ENCODE results near the gene APIP. TPM values are rescaled to one million over a fixed set of nuclear protein-coding genes. Genes with fewer than 3 reads are reported as not detected.
"Not testable (repeated sequence)": the region's sequence is repeated elsewhere in the genome, so short reads cannot be mapped to it uniquely, and the experiment has no call there.

APIP gene
- total RNA-seq, 1 donor from 2014 or later, result 23.4 TPM

DNA sequence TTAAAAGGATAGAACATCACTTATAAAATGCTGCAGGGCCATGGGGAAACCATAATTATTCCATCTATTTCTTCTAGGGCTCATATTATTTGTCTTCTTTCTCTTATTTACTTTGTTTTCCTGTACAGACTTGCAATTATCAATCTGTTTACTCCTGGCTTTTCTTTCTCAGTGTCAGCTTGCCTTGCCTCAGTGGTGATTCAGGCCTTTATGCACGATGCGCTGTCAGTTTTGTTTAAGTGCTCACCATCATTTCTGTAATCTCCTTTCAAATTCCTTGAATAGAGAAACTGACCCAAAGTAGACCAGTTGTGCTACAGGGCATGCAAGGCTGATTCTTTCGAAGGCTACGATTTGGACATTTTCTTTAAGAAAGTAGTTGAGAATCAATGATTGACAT is 5.0 kb upstream of the APIP start:
- TF ChIP-seq, protein P1, sequence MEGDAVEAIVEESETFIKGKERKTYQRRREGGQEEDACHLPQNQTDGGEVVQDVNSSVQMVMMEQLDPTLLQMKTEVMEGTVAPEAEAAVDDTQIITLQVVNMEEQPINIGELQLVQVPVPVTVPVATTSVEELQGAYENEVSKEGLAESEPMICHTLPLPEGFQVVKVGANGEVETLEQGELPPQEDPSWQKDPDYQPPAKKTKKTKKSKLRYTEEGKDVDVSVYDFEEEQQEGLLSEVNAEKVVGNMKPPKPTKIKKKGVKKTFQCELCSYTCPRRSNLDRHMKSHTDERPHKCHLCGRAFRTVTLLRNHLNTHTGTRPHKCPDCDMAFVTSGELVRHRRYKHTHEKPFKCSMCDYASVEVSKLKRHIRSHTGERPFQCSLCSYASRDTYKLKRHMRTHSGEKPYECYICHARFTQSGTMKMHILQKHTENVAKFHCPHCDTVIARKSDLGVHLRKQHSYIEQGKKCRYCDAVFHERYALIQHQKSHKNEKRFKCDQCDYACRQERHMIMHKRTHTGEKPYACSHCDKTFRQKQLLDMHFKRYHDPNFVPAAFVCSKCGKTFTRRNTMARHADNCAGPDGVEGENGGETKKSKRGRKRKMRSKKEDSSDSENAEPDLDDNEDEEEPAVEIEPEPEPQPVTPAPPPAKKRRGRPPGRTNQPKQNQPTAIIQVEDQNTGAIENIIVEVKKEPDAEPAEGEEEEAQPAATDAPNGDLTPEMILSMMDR (conservative IDR thresholded peaks at IDR 0.05), result no peak
- DNase-seq (ENCODE audit: extremely low spot score, unreplicated experiment), result no peak
- Mint-ChIP-seq H3K27ac (no peak overlapping the region), H3K9me3 (no peaks in the 10 kb centered on the region), H3K36me3 (no peaks in the 10 kb centered on the region), H3K4me3 (no peak overlapping the region), H3K4me1 (ENCODE audit: unreplicated experiment) (peaks cover 30% of the 10 kb centered on the region), H3K27me3 (no peaks in the 10 kb centered on the region)

GRCh38 chr11:34916843-34917770 is 928 bp upstream of the APIP start:
- peaks cover 23% of the 10 kb centered on the region for H3K36me3 Mint-ChIP-seq
- H3K4me1 Mint-ChIP-seq (ENCODE audit: unreplicated experiment), result peaks cover 29% of the 10 kb centered on the region
- peak overlapping the region; percentile 98 for H3K27ac Mint-ChIP-seq
- H3K9me3 Mint-ChIP-seq, result no peaks in the 10 kb centered on the region
- peak overlapping the region; percentile 98 for H3K4me3 Mint-ChIP-seq
- TF ChIP-seq, protein P1 (conservative IDR thresholded peaks at IDR 0.05), result no peak
- peak; percentile 67 for DNase-seq (ENCODE audit: extremely low spot score, unreplicated experiment)
- H3K27me3 Mint-ChIP-seq, result no peaks in the 10 kb centered on the region

DNA sequence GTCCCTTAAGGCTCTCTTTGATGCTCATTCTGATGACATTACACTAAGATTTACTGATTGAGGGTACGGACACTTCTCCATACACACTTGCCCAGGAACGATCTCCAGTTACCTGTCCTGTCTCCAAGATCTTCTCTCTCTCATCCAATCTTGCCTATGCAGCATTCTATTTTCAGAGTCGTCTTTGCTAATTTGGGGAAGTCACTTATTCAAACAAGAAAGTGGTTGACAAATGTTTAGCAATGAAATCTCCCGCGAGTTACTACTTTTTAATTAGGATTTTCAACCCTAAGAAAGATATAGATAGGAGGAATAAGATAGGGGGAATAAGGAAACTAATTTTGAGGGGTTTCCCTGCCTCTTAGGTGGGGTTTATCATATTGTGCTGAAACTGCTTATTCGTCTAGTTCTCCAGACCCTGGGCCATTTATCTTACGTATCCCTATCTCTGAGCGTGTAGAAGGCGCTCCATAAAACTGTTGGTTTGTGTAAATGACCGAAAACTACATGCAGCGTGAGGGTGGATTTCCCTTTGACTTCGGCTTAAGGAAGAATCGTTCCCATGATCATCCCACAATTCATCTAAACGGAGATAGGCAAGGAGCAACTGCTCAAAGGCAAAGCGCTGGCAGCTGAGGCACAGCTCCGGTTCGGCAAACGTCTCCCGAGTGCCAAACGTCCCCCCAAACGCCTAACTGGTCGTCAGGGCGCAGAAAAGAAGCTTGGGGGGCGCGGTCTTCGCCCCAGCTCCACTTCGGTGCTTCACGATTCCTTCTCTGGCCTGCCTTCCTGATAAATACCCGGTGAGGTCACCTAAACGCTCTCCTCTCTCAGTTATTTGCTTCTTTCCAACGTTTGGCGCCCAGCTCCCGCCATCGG is 804 bp downstream of the APIP start:
- DNase-seq (ENCODE audit: extremely low spot score, unreplicated experiment), result no peak
- Mint-ChIP-seq H3K4me3 (peak overlapping the region; percentile 98), H3K27me3 (no peaks in the 10 kb centered on the region), H3K27ac (peak overlapping the region; percentile 98), H3K36me3 (peaks cover 23% of the 10 kb centered on the region), H3K9me3 (no peaks in the 10 kb centered on the region), H3K4me1 (ENCODE audit: unreplicated experiment) (peaks cover 25% of the 10 kb centered on the region)
- TF ChIP-seq, protein P1 (conservative IDR thresholded peaks at IDR 0.05), result no peak

DNA sequence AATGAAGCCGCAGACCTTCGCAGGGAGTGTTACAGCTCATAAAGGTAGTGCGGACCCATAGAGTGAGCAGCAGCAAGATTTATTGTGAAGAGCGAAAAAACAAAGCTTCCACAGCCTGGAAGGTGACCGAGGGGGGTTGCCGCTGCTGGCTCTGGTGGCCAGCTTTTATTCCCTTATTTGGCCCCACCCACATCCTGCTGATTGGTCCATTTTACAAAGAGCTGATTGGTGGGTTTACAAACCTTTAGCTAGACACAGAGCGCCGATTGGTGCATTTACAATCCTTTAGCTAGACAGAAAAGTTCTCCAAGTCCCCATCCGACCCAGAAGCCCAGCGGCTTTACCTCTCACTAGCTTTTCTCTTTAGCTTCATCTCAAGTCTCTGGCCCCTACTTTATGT is 2.6 kb downstream of the APIP start:
- not testable (repeated sequence) for H3K9me3 Mint-ChIP-seq; DNase-seq (ENCODE audit: extremely low spot score, unreplicated experiment); H3K4me3 Mint-ChIP-seq; H3K27ac Mint-ChIP-seq; H3K27me3 Mint-ChIP-seq
- Mint-ChIP-seq H3K36me3 (peaks cover 23% of the 10 kb centered on the region), H3K4me1 (ENCODE audit: unreplicated experiment) (peaks cover 19% of the 10 kb centered on the region)

DNA sequence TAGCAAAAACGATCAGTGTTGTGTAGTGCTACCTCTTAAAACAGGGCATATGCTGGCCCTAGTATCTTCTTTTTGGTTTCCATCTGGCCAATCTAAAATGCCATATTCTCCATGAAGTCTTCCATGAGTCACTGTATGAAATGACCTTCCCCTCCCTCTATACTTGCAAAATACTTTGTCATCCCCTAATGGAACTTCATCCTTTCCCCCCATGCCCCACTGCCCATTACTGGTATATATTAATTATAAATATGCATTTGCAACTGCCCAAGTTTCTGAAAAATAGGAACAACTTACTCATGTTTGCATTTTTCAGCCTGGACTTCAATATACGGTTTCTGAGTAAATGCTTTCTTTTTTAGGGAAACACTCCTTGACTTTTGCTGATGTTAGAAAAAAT is 4.5 kb downstream of the APIP start:
- Mint-ChIP-seq H3K36me3 (peaks cover 26% of the 10 kb centered on the region), H3K27ac (no peak overlapping the region)

More for the DNA sequence above, 4.5 kb downstream of the APIP start:
- peaks cover 6% of the 10 kb centered on the region for H3K4me1 Mint-ChIP-seq (ENCODE audit: unreplicated experiment)
- H3K27me3 Mint-ChIP-seq, result no peaks in the 10 kb centered on the region
- TF ChIP-seq, protein P1 (conservative IDR thresholded peaks at IDR 0.05), result no peak
- no peak overlapping the region for H3K4me3 Mint-ChIP-seq
- no peak for DNase-seq (ENCODE audit: extremely low spot score, unreplicated experiment)
- H3K9me3 Mint-ChIP-seq, result peaks cover 4% of the 10 kb centered on the region

Measured in type B pancreatic cell (in vitro differentiated cells).